Activated CD4-positive, alpha-beta memory T cell treated with anti-CD3 and anti-CD28 coated beads for 36 hours (primary cell): ENCODE data around the gene OSBPL5. TPM values are rescaled to one million over a fixed set of nuclear protein-coding genes. Genes with fewer than 3 reads are reported as not detected.

ENCODE experiments used
- CTCF ChIA-PET: fragments of 350-600 bp; sonication (Branson Sonifier 250); formaldehyde crosslinking; loops from one replicate; lab custom pipeline; 2021; ENCODE audit warnings: antibody characterized with exemption, inconsistent platforms; lab: Charles Lee
- POLR2A ChIA-PET: fragments of 350-600 bp; sonication (Branson Sonifier 250); formaldehyde crosslinking; loops from one replicate; lab custom pipeline; 2021; ENCODE audit warnings: antibody characterized with exemption; lab: Charles Lee
- DNase-seq: peaks from one replicate; pipeline ENCODE4 v3.0.0-alpha.2; 2020
- H3K27ac Mint-ChIP-seq: one replicate; pipeline ENCODE4 v1.8.0; 2021; ENCODE audit warnings: mixed read lengths
- H3K27me3 Mint-ChIP-seq: one replicate; pipeline ENCODE4 v1.8.0; 2021; ENCODE audit warnings: mixed read lengths
- H3K36me3 Mint-ChIP-seq: one replicate; pipeline ENCODE4 v1.8.0; 2021; ENCODE audit warnings: mixed read lengths
- H3K4me1 Mint-ChIP-seq: one replicate; pipeline ENCODE4 v1.8.0; 2021; ENCODE audit warnings: low read depth, mixed read lengths
- H3K4me3 Mint-ChIP-seq: one replicate; pipeline ENCODE4 v1.8.0; 2021; ENCODE audit warnings: mild to moderate bottlenecking, mixed read lengths
- H3K9me3 Mint-ChIP-seq: one replicate; pipeline ENCODE4 v1.8.0; 2021; ENCODE audit warnings: mixed read lengths
- intact Hi-C: fragments of 100-400 bp; cut with micrococcal nuclease; formaldehyde crosslinking; loops from one replicate; pipeline ENCODE4 v1.15.1; 2023
- total RNA-seq, 2 experiments: library from RNA; stranded (reverse); gene quantifications; one replicate each; pipeline ENCODE4 v1.2.3, GENCODE V29; 2021

Gene OSBPL5
- total RNA-seq, 2 experiments from 2014 or later, result 4.6 to 4.7 TPM

DNA sequence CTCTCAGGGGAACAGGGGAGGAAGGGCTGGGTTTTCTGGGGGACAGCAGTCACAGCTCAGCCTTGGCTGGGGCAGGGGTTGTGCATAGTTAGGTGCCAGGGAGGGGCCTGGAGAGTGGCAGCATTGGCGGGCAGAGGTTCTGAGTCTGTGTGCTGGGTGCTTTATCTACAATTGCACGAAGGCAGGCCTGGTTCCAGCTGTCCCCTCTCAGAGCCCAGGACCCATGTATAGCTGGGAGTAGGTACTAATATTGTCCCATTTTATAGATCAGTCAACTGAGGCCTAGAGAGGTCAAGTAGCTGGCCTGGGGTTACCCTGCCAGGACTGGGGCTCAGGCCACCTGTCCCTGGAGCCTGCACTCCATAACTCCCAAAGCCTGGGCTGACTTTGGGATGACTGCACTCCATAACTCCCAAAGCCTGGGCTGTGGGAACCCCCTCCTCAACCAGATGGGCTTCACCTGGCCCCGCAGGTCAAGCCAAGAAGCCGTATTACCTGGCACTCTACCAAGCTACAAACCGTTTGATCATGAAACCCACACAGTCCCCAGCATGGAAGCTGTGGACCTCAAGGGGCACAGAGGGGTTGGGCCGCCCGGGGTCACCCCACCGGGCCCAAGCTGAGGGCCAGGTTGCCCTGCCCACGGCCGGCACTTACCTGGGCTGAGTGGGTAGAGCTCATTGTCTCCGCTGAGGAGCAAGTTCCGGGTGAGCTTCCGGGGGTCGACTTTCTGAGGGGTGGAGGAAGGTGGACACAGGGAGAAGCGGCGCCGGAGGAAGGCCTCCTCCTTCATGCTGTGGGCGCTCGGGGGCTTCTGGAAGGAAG, 36.5 kb downstream of the OSBPL5 start:
- Mint-ChIP-seq H3K27me3 (no peaks in the 10 kb centered on the region), H3K4me3 (no peak overlapping the region), H3K27ac (no peak overlapping the region), H3K4me1 (no peaks in the 10 kb centered on the region), H3K36me3 (no peaks in the 10 kb centered on the region), H3K9me3 (no peaks in the 10 kb centered on the region)
- DNase-seq, result no peak
- intact Hi-C loops, result no loop called here
- ChIA-PET CTCF (interaction anchor here (1.1 kb wide), 1 partner anchor 37 kb away, joined by 4 read pairs; no protein-coding TSS in a partner anchor), POLR2A (no interaction called here)

DNA sequence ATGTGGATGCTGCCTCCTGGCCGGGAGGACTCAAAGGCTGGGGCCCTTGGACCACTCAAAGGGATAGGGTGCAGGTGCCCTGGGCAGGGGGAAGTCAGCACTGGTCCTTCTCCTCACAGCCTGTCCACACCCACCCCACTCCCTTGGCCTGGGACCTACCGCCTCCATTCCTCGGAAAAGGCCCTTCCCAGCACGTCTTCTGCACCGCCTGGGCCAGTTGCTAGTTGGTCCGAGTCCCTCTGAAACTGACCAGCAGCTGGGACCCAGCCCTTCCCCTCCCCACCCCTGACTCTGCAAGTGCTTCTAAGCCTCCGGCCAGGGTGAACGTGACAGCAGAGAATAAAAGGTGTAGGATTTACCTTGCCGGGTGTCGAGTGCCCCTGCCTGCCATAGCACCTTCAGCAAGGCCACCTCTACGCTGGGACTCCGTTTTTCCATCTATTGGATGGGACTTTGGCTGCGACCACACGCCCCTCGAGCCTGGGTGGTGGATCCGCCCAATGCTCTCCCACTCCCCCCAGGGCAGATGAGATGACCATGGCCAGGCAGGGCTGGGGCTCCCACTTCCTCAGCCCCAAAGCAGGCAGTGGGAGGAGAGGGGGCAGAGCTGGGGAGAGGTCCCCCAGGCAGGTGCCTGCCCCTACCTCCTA, 37.3 kb downstream of the OSBPL5 start:
- Mint-ChIP-seq H3K4me1 (no peaks in the 10 kb centered on the region), H3K36me3 (no peaks in the 10 kb centered on the region)

DNA sequence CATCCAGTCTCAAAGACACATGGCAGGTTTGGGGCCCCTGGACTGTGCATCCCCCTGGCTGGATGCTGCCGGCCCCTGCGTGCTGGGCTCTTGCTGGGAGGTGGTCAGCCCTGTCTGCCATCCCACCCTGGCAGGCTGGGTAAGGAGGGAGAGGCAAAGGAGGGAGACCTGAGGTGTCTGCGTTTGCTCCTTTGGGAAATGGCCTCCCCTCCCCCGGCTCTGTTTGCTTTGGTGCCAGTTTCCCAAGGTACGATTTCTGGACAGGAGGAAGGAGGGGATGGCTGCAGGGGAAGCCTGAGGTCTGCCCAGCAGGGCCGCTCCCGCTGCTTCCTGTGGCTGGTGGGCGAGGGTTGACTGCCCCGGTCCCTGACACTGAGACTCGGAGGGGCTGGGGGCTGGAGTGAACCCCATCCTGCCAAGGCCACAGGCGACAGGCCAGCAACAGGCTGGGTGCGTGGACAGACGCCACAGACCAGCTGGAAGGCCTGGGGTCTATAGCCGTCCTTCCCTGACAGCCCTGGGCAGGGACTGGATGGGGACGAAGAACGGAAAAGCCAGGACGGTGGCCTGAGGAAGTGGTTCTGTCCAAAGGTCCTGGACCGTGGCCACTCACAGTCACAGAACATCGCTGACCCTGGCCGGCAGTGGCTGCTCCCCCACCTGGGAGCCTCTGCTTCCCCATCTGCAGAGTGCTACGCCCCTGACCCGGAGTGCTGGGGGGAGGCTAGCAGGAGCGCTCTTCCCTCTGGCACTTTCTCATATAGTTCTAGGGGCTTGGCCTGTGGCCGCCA, 38.0 kb downstream of the OSBPL5 start:
- Mint-ChIP-seq H3K4me1 (no peaks in the 10 kb centered on the region), H3K4me3 (no peak overlapping the region), H3K9me3 (no peaks in the 10 kb centered on the region), H3K27ac (no peak overlapping the region), H3K36me3 (no peaks in the 10 kb centered on the region), H3K27me3 (no peaks in the 10 kb centered on the region)
- CTCF ChIA-PET, result no interaction called here
- DNase-seq, result no peak
- intact Hi-C loops, result no loop called here
- POLR2A ChIA-PET, result no interaction called here

More for the DNA sequence above, 37.3 kb downstream of the OSBPL5 start:
- Mint-ChIP-seq H3K4me3 (no peak overlapping the region), H3K9me3 (no peaks in the 10 kb centered on the region), H3K27ac (no peak overlapping the region), H3K27me3 (no peaks in the 10 kb centered on the region)
- CTCF ChIA-PET, result interaction anchor here (1.1 kb wide), 1 partner anchor 36 kb away, joined by 4 read pairs; no protein-coding TSS in a partner anchor
- intact Hi-C loops, result no loop called here
- DNase-seq, result no peak
- POLR2A ChIA-PET, result no interaction called here

- Mint-ChIP-seq H3K4me3 (no peak overlapping the region), H3K27ac (no peak overlapping the region)
- POLR2A ChIA-PET, result no interaction called here
Observed at GRCh38 chr11:3126207-3126865, 38.8 kb downstream of the OSBPL5 start.

DNA sequence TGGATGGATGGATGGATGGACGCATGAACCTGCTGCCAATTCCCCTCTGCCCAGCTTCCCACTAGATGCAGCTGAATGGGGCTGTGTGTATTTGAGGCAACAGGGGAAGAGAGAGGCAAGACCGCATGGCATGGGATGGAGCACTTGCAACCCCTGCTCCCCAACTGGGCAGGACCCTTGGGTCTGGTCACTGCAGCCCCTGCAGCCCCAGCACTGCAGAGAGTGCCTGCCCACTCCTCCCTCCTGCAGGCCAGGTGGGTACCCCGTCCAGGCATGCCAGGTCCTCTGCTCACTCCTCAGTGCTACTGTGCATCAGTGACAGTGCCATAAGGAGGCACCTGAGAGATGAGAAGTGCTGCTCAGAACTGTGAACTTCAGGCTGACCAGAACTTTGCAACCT, 40.3 kb downstream of the OSBPL5 start:
- intact Hi-C loops, result no loop called here
- no peaks in the 10 kb centered on the region for H3K27me3 Mint-ChIP-seq
- no peak overlapping the region for H3K27ac Mint-ChIP-seq
- no peak overlapping the region for H3K4me3 Mint-ChIP-seq
- ChIA-PET POLR2A (no interaction called here), CTCF (interaction anchor here (1.3 kb wide), 1 partner anchor 14 kb away, joined by 3 read pairs; no protein-coding TSS in a partner anchor)
- H3K9me3 Mint-ChIP-seq, result no peaks in the 10 kb centered on the region
- H3K4me1 Mint-ChIP-seq, result no peaks in the 10 kb centered on the region
- DNase-seq, result no peak
- no peaks in the 10 kb centered on the region for H3K36me3 Mint-ChIP-seq

More at GRCh38 chr11:3126207-3126865, 38.8 kb downstream of the OSBPL5 start:
- H3K9me3 Mint-ChIP-seq, result no peaks in the 10 kb centered on the region
- CTCF ChIA-PET, result no interaction called here
- no peaks in the 10 kb centered on the region for H3K4me1 Mint-ChIP-seq
- H3K27me3 Mint-ChIP-seq, result no peaks in the 10 kb centered on the region
- DNase-seq, result no peak
- intact Hi-C loops, result no loop called here
- no peaks in the 10 kb centered on the region for H3K36me3 Mint-ChIP-seq

GRCh38 chr11:3123761-3124733, 41.1 kb downstream of the OSBPL5 start:
- no peak overlapping the region for H3K27ac Mint-ChIP-seq
- intact Hi-C loops, result no loop called here
- no peaks in the 10 kb centered on the region for H3K4me1 Mint-ChIP-seq
- no peak for DNase-seq
- ChIA-PET CTCF (interaction anchor here (1.3 kb wide), 1 partner anchor 14 kb away, joined by 3 read pairs; no protein-coding TSS in a partner anchor), POLR2A (no interaction called here)
- H3K9me3 Mint-ChIP-seq, result no peaks in the 10 kb centered on the region
- no peaks in the 10 kb centered on the region for H3K36me3 Mint-ChIP-seq
- no peak overlapping the region for H3K4me3 Mint-ChIP-seq
- no peaks in the 10 kb centered on the region for H3K27me3 Mint-ChIP-seq

DNA sequence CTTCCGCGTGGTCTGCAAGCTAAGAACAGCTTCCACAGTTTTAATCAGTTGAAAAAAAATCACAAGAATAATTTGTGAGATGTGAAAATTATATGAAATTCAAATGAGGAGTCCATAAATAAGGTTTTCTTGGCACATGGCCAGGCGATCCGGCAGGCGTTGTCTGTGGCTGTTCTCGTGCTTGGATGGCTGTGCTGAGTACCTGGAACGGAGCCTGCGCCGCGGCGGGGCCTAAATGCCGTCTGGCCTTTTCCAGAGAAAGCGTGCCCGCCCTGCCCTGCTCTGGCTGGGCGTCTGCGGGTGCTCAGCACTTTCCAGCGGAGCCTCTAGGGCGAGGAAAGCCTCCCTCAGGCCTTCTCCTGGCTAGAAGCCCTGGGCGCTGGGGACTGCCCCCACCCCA, 41.8 kb downstream of the OSBPL5 start:
- H3K27ac Mint-ChIP-seq, result no peak overlapping the region
- H3K36me3 Mint-ChIP-seq, result no peaks in the 10 kb centered on the region
- POLR2A ChIA-PET, result no interaction called here
- H3K9me3 Mint-ChIP-seq, result no peaks in the 10 kb centered on the region
- no peak for DNase-seq
- no peak overlapping the region for H3K4me3 Mint-ChIP-seq
- intact Hi-C loops, result no loop called here
- CTCF ChIA-PET, result interaction anchor here (1.3 kb wide), 1 partner anchor 13 kb away, joined by 3 read pairs; no protein-coding TSS in a partner anchor
- H3K4me1 Mint-ChIP-seq, result no peaks in the 10 kb centered on the region
- H3K27me3 Mint-ChIP-seq, result no peaks in the 10 kb centered on the region

- intact Hi-C loops, result no loop called here
- no peak for DNase-seq
- CTCF ChIA-PET, result no interaction called here
- Mint-ChIP-seq H3K36me3 (no peaks in the 10 kb centered on the region), H3K4me3 (no peak overlapping the region), H3K27ac (no peak overlapping the region), H3K27me3 (no peaks in the 10 kb centered on the region), H3K9me3 (no peaks in the 10 kb centered on the region), H3K4me1 (no peaks in the 10 kb centered on the region)
- POLR2A ChIA-PET, result no interaction called here
Observed at GRCh38 chr11:3122775-3123201, 42.3 kb downstream of the OSBPL5 start.

DNA sequence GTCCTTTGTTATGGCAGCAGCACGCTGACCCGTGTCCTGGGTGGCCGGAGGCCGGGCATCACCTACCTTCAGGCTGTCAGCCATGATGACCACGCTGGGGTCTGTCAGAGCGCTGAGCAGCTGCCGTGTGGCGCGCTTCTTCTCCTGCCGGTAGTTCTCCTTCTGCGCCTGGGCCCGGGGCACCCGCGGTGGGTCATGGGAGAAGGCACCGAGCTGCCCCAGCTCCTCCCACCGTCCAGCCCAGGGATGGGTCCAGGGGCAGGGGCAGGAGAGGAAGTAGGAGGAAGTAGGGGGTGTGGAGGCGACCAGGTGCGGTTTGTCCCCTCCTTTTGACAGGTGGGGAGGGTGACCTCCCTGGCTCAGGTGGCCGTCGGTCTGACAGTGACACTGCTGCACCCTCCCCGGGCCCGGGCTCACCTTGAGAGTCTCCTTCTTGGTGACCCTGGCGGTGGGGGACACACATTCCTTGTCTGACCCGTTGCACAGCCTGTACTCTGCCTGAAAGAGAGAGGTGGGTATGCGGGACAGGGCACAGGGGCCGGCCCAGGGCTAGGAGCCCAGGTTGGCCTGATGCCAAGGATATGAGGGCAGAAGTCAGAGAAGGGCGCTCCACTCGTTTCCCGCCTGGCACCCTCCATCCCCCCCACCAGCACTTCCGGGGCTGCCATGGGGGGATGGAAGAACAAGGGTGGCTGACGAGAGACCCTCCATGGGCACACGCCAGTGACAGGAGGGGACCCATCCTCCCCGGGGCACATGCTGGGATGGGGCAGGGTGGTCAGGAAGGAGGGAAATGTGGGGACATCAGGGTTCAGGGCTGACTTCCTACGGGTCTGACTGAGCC, 43.0 kb downstream of the OSBPL5 start:
- H3K9me3 Mint-ChIP-seq, result no peaks in the 10 kb centered on the region
- no peak for DNase-seq
- ChIA-PET POLR2A (no interaction called here), CTCF (no interaction called here)
- H3K4me1 Mint-ChIP-seq, result no peaks in the 10 kb centered on the region
- H3K4me3 Mint-ChIP-seq, result no peak overlapping the region
- H3K36me3 Mint-ChIP-seq, result no peaks in the 10 kb centered on the region
- intact Hi-C loops, result no loop called here
- no peak overlapping the region for H3K27ac Mint-ChIP-seq
- no peaks in the 10 kb centered on the region for H3K27me3 Mint-ChIP-seq

GRCh38 chr11:3121416-3121815, 43.7 kb downstream of the OSBPL5 start:
- intact Hi-C loops, result no loop called here
- no peaks in the 10 kb centered on the region for H3K9me3 Mint-ChIP-seq
- H3K36me3 Mint-ChIP-seq, result no peaks in the 10 kb centered on the region
- H3K27ac Mint-ChIP-seq, result no peak overlapping the region
- no peak for DNase-seq
- H3K27me3 Mint-ChIP-seq, result no peaks in the 10 kb centered on the region
- ChIA-PET POLR2A (no interaction called here), CTCF (no interaction called here)
- H3K4me1 Mint-ChIP-seq, result no peaks in the 10 kb centered on the region
- H3K4me3 Mint-ChIP-seq, result no peak overlapping the region
